Activated effector memory CD4-positive, alpha-beta T cell treated with anti-CD3 and anti-CD28 coated beads, Interleukin-2, amount 50 U/mL, for 16 hours (primary cell): ENCODE data around the gene PLCXD1.
"Not testable (repeated sequence)": the region's sequence is repeated elsewhere in the genome, so short reads cannot be mapped to it uniquely, and the experiment has no call there.

Experiments used
- DNase-seq: peaks from one replicate; pipeline ENCODE4 v3.0.0-alpha.2; 2020

PLCXD1 gene

GRCh38 chrX:336227-336626, 55.0 kb downstream of the PLCXD1 start:
- no peak for DNase-seq

- no peak for DNase-seq
Measured at GRCh38 chrX:337331-337831, 56.2 kb downstream of the PLCXD1 start.

- no peak for DNase-seq
Measured at GRCh38 chrX:338281-338835, 57.2 kb downstream of the PLCXD1 start.

GRCh38 chrX:338836-339400, 57.7 kb downstream of the PLCXD1 start:
- no peak for DNase-seq

- no peak for DNase-seq
Measured at GRCh38 chrX:340121-340520, 58.9 kb downstream of the PLCXD1 start.

GRCh38 chrX:340641-341423, 59.7 kb downstream of the PLCXD1 start:
- DNase-seq, result no peak

GRCh38 chrX:341541-342101, 60.4 kb downstream of the PLCXD1 start:
- no peak for DNase-seq

- no peak for DNase-seq
Measured at GRCh38 chrX:344371-344901, 63.3 kb downstream of the PLCXD1 start.

- DNase-seq, result no peak
Measured at GRCh38 chrX:345020-345925, 64.1 kb downstream of the PLCXD1 start.

GRCh38 chrX:346034-346813, 65.0 kb downstream of the PLCXD1 start:
- DNase-seq, result no peak

GRCh38 chrX:347351-348117, 66.4 kb downstream of the PLCXD1 start:
- DNase-seq, result no peak

- no peak for DNase-seq
Measured at GRCh38 chrX:348461-349117, 67.4 kb downstream of the PLCXD1 start.

GRCh38 chrX:349196-349595, 68.0 kb downstream of the PLCXD1 start:
- no peak for DNase-seq

GRCh38 chrX:349702-350101, 68.5 kb downstream of the PLCXD1 start:
- DNase-seq, result no peak

GRCh38 chrX:350148-350533, 69.0 kb downstream of the PLCXD1 start:
- DNase-seq, result no peak

GRCh38 chrX:350534-351323, 69.5 kb downstream of the PLCXD1 start:
- no peak for DNase-seq

GRCh38 chrX:351324-351641, 70.1 kb downstream of the PLCXD1 start:
- not testable (repeated sequence) for DNase-seq

GRCh38 chrX:351736-352135, 70.6 kb downstream of the PLCXD1 start:
- no peak for DNase-seq

GRCh38 chrX:352181-352580, 71.0 kb downstream of the PLCXD1 start:
- DNase-seq, result no peak
